Effector CD8-positive, alpha-beta T cell (primary cell): Measurements from ENCODE around the gene PHKA2.

Experiments
- DNase-seq: peaks from one replicate; lab custom pipeline; 2025; lab: John Stamatoyannopoulos, UW

Gene PHKA2

GRCh38 chrX:18933617-18934016 is 50.3 kb downstream of the PHKA2 start:
- DNase-seq: no peak

- DNase-seq: no peak
Observed at GRCh38 chrX:18931972-18932371, 51.9 kb downstream of the PHKA2 start.

GRCh38 chrX:18929775-18930174 is 54.1 kb downstream of the PHKA2 start:
- DNase-seq: no peak

GRCh38 chrX:18927558-18927957 is 56.4 kb downstream of the PHKA2 start:
- no peak for DNase-seq

GRCh38 chrX:18924507-18925088 is 59.3 kb downstream of the PHKA2 start:
- DNase-seq: no peak

- no peak for DNase-seq
Observed at GRCh38 chrX:18920566-18920965, 63.3 kb downstream of the PHKA2 start.

GRCh38 chrX:18920079-18920478 is 63.8 kb downstream of the PHKA2 start:
- no peak for DNase-seq

GRCh38 chrX:18917831-18918230 is 66.1 kb downstream of the PHKA2 start:
- no peak for DNase-seq

GRCh38 chrX:18906286-18906685 is 77.6 kb downstream of the PHKA2 start:
- no peak for DNase-seq

- no peak for DNase-seq
Observed at GRCh38 chrX:18900401-18900976, 83.4 kb downstream of the PHKA2 start.

GRCh38 chrX:18899796-18900380 is 84.0 kb downstream of the PHKA2 start:
- no peak for DNase-seq

GRCh38 chrX:18898492-18898891 is 85.4 kb downstream of the PHKA2 start:
- DNase-seq: no peak

- DNase-seq: no peak
Observed at GRCh38 chrX:18898091-18898490, 85.8 kb downstream of the PHKA2 start.

GRCh38 chrX:18897611-18898010 is 86.3 kb downstream of the PHKA2 start:
- DNase-seq: no peak

GRCh38 chrX:18896680-18897544 is 87.0 kb downstream of the PHKA2 start:
- no peak for DNase-seq

- DNase-seq: no peak
Observed at GRCh38 chrX:18895189-18895951, 88.5 kb downstream of the PHKA2 start.

- DNase-seq: no peak
Observed at GRCh38 chrX:18894156-18894555, 89.8 kb downstream of the PHKA2 start.

- no peak for DNase-seq
Observed at GRCh38 chrX:18893536-18893935, 90.4 kb downstream of the PHKA2 start.

GRCh38 chrX:18892899-18893298 is 91.0 kb downstream of the PHKA2 start:
- no peak for DNase-seq

- DNase-seq: no peak
Observed at GRCh38 chrX:18891548-18891945, 92.4 kb downstream of the PHKA2 start.

- no peak for DNase-seq
Observed at GRCh38 chrX:18890724-18891547, 93.0 kb downstream of the PHKA2 start.
